K562 (cell line): ENCODE results near the gene SCARF2. TPM values are rescaled to one million over a fixed set of nuclear protein-coding genes. Genes with fewer than 3 reads are reported as not detected.
A peak's percentile ranks its signal among the peaks of the same experiment; 100 is the strongest.

Source experiments
- CHAMP1 ChIP-seq: fragments of 450-650 bp; IDR thresholded peaks from 2 replicates; pipeline ENCODE4 v1.6.1; 2016; ENCODE audit warnings: mild to moderate bottlenecking
- COPS2 ChIP-seq: fragments of 450-650 bp; conservative IDR thresholded peaks from 2 replicates; pipeline ENCODE4 v1.6.1; 2016; ENCODE audit warnings: mild to moderate bottlenecking, moderate library complexity
- E2F6 ChIP-seq, 2 experiments: IDR thresholded peaks; 2 replicates each; pipeline ENCODE4 v1.6.1; 2011; ENCODE audit warnings: borderline replicate concordance in 1 of 2, control low read depth in 1 of 2, low read depth in 1 of 2, low read length in 1 of 2, mild to moderate bottlenecking in 1 of 2, mixed read lengths in 1 of 2, moderate library complexity in 1 of 2; ENCODE audit not compliant: insufficient read depth in 1 of 2, insufficient read length in 1 of 2, poor library complexity in 1 of 2, severe bottlenecking in 1 of 2; ENCODE audit errors: extremely low read depth in 1 of 2
- HES1 ChIP-seq: fragments of 450-650 bp; IDR thresholded peaks from 2 replicates; pipeline ENCODE4 v1.6.1; 2016; ENCODE audit warnings: low read depth, mild to moderate bottlenecking, moderate library complexity
- ZNF639 ChIP-seq, 2 experiments: fragments of 200-800 bp in 1 of 2; sonication (Bioruptor generic) in 1 of 2; sonication (generic) in 1 of 2; formaldehyde crosslinking in 1 of 2; IDR thresholded peaks in 1 of 2; conservative IDR thresholded peaks in 1 of 2; 2 replicates each; pipeline versions ENCODE4 v1.5.0 to v1.6.1; 2016 to 2020; ENCODE audit warnings: missing compliant biosample characterization in 1 of 2, missing genetic modification characterization in 1 of 2, missing genetic modification reagents in 1 of 2
- polyA plus RNA-seq, 8 experiments: library from polyadenylated mRNA; depleted of rRNA in 4 of 8; stranded (reverse) in 5 of 8; unstranded in 3 of 8; fragments of >200 nt; fragmentation: Nextera tagmentation in 2 of 8; fragmentation: Illumina TruSeq in 1 of 8; extraction: Ambion mirVana in 2 of 8; extraction: Trizol in 1 of 8; gene quantifications; 2 replicates each; pipeline versions ENCODE4 v1.2.1 to v1.2.3, GENCODE V29; 2011 to 2014; ENCODE audit warnings: inconsistent platforms in 1 of 8, missing spikeins in 1 of 8
- total RNA-seq, 7 experiments: library from RNA; depleted of rRNA in 6 of 7; stranded (reverse); fragments of >200 nt in 6 of 7; fragmentation: Illumina TruSeq in 2 of 7; extraction: Trizol in 2 of 7; gene quantifications; 2 replicates each; pipeline versions ENCODE4 v1.2.1 to v1.2.3, GENCODE V29; 2011 to 2021; ENCODE audit warnings: low replicate concordance in 1 of 7
- TF ChIP-seq, protein P1 (sequence below): sonication (generic); formaldehyde crosslinking; IDR thresholded peaks from 2 replicates; pipeline ENCODE4 v1.8.0; 2022; ENCODE audit warnings: mild to moderate bottlenecking, missing genetic modification reagents, borderline replicate concordance
- TF ChIP-seq, protein P2 (sequence below): fragments of 250-450 bp; sonication (Bioruptor Pico); IDR thresholded peaks from 2 replicates; pipeline ENCODE4 v1.4.0; 2020; ENCODE audit warnings: mild to moderate bottlenecking, moderate library complexity

Gene SCARF2
- total and polyA plus RNA-seq, 9 of the 15 experiments (the other 6 are each of a cell fraction or from before 2014, with no cell fraction given), result 0.06 to 0.32 (median 0.21) TPM; not detected in 5

- TF ChIP-seq, protein P1, sequence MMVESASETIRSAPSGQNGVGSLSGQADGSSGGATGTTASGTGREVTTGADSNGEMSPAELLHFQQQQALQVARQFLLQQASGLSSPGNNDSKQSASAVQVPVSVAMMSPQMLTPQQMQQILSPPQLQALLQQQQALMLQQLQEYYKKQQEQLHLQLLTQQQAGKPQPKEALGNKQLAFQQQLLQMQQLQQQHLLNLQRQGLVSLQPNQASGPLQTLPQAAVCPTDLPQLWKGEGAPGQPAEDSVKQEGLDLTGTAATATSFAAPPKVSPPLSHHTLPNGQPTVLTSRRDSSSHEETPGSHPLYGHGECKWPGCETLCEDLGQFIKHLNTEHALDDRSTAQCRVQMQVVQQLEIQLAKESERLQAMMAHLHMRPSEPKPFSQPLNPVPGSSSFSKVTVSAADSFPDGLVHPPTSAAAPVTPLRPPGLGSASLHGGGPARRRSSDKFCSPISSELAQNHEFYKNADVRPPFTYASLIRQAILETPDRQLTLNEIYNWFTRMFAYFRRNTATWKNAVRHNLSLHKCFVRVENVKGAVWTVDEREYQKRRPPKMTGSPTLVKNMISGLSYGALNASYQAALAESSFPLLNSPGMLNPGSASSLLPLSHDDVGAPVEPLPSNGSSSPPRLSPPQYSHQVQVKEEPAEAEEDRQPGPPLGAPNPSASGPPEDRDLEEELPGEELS (CRISPR knock-in tag), result 0 out of 2 replicates have a peak, but pooled peaks have one; percentile 24
- TF ChIP-seq, protein P2, sequence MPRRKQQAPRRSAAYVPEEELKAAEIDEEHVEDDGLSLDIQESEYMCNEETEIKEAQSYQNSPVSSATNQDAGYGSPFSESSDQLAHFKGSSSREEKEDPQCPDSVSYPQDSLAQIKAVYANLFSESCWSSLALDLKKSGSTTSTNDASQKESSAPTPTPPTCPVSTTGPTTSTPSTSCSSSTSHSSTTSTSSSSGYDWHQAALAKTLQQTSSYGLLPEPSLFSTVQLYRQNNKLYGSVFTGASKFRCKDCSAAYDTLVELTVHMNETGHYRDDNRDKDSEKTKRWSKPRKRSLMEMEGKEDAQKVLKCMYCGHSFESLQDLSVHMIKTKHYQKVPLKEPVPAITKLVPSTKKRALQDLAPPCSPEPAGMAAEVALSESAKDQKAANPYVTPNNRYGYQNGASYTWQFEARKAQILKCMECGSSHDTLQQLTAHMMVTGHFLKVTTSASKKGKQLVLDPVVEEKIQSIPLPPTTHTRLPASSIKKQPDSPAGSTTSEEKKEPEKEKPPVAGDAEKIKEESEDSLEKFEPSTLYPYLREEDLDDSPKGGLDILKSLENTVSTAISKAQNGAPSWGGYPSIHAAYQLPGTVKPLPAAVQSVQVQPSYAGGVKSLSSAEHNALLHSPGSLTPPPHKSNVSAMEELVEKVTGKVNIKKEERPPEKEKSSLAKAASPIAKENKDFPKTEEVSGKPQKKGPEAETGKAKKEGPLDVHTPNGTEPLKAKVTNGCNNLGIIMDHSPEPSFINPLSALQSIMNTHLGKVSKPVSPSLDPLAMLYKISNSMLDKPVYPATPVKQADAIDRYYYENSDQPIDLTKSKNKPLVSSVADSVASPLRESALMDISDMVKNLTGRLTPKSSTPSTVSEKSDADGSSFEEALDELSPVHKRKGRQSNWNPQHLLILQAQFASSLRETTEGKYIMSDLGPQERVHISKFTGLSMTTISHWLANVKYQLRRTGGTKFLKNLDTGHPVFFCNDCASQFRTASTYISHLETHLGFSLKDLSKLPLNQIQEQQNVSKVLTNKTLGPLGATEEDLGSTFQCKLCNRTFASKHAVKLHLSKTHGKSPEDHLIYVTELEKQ (CRISPR knock-in tag), result no peak
- TF ChIP-seq E2F6 (IDR thresholded peaks at IDR 0.05; ENCODE audit: borderline replicate concordance in 1 of 2, extremely low read depth in 1 of 2, insufficient read depth in 1 of 2, insufficient read length in 1 of 2, low read depth in 1 of 2, low read length in 1 of 2, poor library complexity in 1 of 2, severe bottlenecking in 1 of 2), result no peak
- 0 out of 4 replicates have a peak, but pooled peaks of 1 of the 2 experiments have one; percentile 28 for TF ChIP-seq ZNF639 (CRISPR knock-in tag; conservative IDR thresholded peaks at IDR 0.05 in 1 of 2, IDR thresholded peaks at IDR 0.05 in 1 of 2)
- no peak for TF ChIP-seq HES1
- no peak for TF ChIP-seq CHAMP1
- no peak for TF ChIP-seq COPS2
Measured at GRCh38 chr22:20465759-20466077, 28.1 kb upstream of the SCARF2 start (continued).
